Islet of Langerhans (tissue), 1 donor: ENCODE data around the gene ANKRD49.

ENCODE experiments used
- FAIRE-seq: peaks from one replicate; lab custom pipeline; 2011; peaks lifted over from hg19 to GRCh38; lab: Jason Lieb, UNC

Gene ANKRD49

GRCh38 chr11:94507485-94507884, 13.7 kb downstream of the ANKRD49 start:
- FAIRE-seq: no peak

DNA sequence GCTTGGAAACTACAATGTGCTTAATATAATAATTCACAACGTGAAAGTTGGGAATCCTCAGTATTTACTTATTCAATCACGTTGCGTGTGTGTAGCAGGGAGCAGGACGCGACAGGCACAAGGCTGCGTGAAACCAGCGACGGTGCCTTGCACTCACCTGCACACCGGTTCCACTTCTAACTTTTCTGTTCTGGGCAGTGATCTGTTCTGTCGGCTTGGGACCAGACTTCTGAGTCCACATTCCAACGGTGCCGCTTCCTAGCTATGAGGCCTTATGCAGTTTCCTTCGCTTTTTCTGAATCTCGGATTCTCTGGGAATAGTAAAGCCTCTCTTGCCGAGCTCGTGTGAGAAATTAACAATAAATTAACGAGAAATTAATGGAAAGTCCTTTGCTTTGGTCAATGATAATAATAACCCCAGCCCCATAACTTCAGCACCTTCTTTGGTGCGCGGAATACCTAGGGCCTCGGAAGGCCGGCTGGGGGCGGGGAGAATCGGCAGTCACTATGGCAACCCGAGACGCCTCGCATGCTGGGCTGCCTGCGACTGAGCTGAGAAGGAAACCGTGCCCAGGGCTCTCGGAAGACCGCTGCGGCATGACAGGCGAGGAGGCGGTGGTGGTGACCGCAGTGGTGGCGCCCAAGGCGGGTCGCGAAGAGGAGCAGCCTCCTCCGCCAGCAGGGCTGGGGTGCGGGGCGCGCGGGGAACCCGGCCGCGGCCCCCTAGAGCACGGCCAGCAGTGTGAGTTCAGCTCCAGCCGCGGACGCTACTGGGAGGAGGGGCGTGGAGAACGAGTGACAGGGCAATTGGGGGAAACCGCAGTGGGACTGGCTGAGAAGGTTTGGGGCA, 18.4 kb downstream of the ANKRD49 start, which contains the start of gene C11orf97:
TSS of gene C11orf97 (plus strand) at position 530 of the 850 bp plus-strand sequence. CDS start at position 598, 68 bp downstream.
- FAIRE-seq: no peak

- FAIRE-seq: no peak
Observed at GRCh38 chr11:94513091-94513490, 19.3 kb downstream of the ANKRD49 start.

DNA sequence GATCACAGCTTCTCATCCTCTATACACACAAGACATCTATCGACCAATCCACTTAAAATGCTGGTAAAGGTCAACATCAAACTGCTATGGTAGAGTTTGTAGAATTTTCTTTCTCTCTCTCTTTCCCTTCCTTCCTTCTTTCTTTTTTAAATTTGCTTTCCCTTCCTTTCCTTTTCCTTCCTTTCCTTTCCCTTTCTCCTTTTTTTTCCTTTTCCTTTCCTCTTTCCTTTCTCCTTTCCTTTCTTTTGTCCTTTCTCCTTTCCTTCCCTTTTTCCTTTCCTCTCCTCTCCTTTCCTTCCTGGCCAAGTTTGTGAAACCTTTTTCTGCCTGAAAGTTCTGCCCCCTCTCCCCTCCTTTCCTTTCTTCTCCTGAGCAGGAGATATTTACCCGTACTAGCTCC, 21.6 kb downstream of the ANKRD49 start:
- FAIRE-seq: no peak

GRCh38 chr11:94516725-94517124, 22.9 kb downstream of the ANKRD49 start:
- no peak for FAIRE-seq

GRCh38 chr11:94518300-94518699, 24.5 kb downstream of the ANKRD49 start:
- no peak for FAIRE-seq

DNA sequence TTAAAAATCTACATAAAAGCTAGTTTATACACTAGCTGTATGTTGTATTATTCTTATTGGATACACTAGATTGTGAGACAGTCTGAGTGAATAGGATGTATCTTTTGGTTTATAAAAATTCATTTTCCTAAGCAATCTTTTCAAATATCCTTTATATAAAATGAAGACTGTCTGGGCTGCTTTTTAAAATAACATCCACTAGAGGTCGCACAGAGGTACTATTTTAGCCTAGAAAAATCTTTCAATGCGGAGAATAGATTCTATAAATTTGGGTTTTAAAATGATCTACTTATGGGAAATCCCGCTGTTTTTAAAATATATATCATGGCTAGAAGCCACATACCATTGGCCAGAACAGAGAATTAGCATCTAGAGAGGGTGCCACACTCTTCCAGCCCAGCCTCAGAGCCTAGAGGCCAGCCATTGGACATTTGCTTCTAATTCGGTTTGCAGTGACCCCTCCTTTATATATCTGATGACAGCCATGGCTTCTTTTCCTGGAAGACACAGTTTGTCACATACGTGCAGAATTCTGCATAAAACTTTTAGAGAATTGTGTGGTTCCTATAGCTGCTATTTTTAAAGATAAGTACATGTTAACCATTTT, 25.8 kb downstream of the ANKRD49 start:
- peak; percentile 99 for FAIRE-seq

- no peak for FAIRE-seq
Observed at GRCh38 chr11:94521684-94522083, 27.9 kb downstream of the ANKRD49 start.

- FAIRE-seq: no peak
Observed at GRCh38 chr11:94524341-94524740, 30.6 kb downstream of the ANKRD49 start.

- no peak for FAIRE-seq
Observed at GRCh38 chr11:94525546-94526324, 32.0 kb downstream of the ANKRD49 start.

- FAIRE-seq: no peak
Observed at GRCh38 chr11:94526645-94527438, 33.1 kb downstream of the ANKRD49 start.

GRCh38 chr11:94528551-94528950, 34.8 kb downstream of the ANKRD49 start:
- FAIRE-seq: no peak

- FAIRE-seq: no peak
Observed at GRCh38 chr11:94532211-94532610, 38.4 kb downstream of the ANKRD49 start.

DNA sequence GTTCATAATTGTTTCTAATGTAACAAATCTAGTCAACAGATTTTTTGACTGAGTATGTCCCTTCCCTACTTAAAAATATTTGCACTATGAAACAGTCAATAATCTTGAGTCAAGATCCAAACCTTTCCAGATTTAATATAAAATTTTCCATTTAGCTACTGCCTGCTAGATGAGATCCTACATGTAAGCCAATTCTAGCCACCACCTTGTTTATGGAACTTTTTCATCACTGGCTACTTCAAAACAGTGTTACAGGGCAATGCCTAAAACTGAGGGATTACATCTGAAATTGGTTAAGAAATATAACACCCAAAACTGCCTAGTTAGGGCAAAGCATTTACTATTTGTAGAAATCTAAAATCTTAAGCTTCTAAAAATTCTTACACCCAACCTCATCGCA, 39.4 kb downstream of the ANKRD49 start:
- FAIRE-seq: no peak

- FAIRE-seq: no peak
Observed at GRCh38 chr11:94533696-94534630, 40.2 kb downstream of the ANKRD49 start.

- no peak for FAIRE-seq
Observed at GRCh38 chr11:94536386-94536785, 42.6 kb downstream of the ANKRD49 start.

DNA sequence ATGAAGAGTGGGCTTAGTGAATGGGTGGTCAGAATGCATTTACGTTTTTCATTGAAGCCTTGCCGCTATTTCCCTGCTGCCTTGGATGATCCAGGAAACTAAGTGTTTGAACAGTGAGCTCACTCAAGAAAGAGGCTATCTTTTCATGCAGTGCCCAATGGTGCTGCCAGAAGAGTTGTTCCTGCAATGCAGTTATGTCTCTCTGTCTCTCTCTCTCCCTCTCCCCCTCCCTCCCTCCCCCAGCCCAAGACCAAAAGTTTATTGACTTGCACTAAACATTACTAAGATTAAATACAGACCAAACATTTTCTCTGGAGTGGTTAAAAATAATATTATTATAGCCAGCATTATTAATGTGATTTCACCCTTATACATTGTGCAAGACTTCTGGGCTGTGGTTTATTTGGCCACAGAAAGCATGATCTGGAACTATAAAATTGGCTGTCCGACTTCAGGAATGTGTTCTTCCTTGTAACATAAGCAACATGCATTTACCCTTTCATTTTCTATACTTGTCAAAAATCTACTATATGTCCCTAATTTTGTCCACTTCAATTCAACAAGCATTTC, 43.3 kb downstream of the ANKRD49 start:
- FAIRE-seq: no peak

- FAIRE-seq: no peak
Observed at GRCh38 chr11:94539420-94539819, 45.6 kb downstream of the ANKRD49 start.

DNA sequence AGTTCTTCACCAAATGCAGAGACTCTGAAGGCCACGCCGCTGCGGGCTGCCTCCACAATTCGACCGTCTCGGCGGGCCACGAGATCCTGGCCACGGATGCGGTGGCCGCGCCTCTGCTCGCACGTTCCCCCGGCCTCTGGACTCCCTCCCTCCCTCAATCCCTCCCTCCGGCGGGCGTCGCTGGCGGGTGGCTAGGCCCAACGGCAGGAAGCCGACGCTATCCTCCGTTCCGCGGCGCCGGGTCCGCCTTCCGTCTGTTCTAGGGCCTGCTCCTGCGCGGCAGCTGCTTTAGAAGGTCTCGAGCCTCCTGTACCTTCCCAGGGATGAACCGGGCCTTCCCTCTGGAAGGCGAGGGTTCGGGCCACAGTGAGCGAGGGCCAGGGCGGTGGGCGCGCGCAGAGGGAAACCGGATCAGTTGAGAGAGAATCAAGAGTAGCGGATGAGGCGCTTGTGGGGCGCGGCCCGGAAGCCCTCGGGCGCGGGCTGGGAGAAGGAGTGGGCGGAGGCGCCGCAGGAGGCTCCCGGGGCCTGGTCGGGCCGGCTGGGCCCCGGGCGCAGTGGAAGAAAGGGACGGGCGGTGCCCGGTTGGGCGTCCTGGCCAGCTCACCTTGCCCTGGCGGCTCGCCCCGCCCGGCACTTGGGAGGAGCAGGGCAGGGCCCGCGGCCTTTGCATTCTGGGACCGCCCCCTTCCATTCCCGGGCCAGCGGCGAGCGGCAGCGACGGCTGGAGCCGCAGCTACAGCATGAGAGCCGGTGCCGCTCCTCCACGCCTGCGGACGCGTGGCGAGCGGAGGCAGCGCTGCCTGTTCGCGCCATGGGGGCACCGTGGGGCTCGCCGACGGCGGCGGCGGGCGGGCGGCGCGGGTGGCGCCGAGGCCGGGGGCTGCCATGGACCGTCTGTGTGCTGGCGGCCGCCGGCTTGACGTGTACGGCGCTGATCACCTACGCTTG, 50.2 kb downstream of the ANKRD49 start, which contains the start of gene FUT4:
TSS of gene FUT4 (plus strand) at position 227 of the 951 bp plus-strand sequence. CDS start at position 440, 213 bp downstream.
- FAIRE-seq: no peak
